GM18951 (cell line): Measurements from ENCODE around the gene GUCY1A2.

Experiments
- POLR2A ChIP-seq: IDR thresholded peaks from 4 replicates; pipeline ENCODE4 v1.6.1; 2011; ENCODE audit warnings: mild to moderate bottlenecking; ENCODE audit not compliant: insufficient read length, insufficient read depth; ENCODE audit errors: extremely low read depth
- in situ Hi-C: fragments of 300-500 bp; cut with MboI; formaldehyde crosslinking; loops from one replicate; pipeline ENCODE4 v1.12.0; 2022; ENCODE audit warnings: low sequenced_read_pairs, mixed read lengths, inconsistent platforms; ENCODE audit not compliant: unreplicated experiment

GUCY1A2 gene

DNA sequence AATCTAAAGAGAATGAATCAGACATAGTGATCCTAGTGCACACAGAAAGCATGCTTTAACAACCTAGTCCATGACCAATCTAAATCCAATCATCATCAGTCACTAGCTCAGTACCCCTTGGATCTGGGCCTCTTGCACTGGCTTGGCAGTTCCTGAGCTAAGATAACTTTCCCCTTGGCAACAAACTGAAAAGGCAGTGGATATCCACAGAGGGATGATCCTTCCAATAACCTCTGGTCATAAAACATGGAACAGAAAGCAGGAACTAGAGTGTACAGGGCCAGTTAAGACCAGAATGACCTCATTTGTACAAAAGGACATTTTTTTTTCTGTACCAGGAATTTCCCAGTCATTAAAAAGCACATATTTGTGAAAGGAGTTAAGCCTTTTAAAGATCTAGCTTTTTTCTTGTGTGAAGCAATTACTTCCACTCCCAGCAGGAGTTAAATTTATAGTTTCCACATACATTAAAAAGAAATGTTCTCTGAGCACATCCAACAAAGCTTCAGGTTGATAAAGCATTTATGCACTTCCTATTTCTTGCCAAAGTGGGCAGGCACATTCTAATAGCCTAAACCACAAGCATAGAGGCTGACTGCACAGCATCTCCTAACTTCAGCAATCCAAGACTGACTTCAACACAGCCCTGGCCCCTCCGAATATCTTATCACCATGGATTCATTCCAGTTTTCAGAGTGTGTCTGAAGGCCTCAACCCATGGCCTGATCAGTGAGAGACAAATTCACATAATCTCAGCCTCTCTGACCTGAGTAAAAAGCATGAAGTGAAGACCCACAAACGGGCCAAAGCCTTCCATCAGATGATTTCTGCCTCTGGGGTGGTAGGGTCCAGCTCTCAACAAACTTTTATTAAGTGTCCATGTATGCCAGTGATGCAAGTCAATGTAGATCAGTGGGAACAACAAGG, 29.9 kb downstream of the GUCY1A2 start:
- no peak for TF ChIP-seq POLR2A
- in situ Hi-C loops, result no loop called here

DNA sequence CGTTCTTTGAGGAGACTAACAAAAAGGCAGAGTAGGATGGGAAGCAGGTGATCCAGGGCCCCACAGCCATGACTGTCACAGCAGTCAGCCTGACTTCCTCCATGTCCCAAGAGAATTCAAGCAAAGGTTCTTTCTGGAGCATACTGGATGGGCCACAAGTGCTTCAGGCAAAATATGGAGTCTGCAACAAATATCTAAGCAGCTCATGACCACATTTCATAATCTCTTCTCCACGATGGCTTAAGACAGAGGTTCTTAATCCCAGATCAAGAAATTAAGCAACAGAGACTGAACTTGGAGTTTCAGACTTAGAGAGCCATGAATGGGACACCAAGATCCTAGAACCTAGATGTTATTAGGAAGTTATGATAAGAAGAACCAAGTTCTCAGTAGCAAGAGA, 31.6 kb downstream of the GUCY1A2 start:
- no peak for TF ChIP-seq POLR2A
- in situ Hi-C loops, result no loop called here

DNA sequence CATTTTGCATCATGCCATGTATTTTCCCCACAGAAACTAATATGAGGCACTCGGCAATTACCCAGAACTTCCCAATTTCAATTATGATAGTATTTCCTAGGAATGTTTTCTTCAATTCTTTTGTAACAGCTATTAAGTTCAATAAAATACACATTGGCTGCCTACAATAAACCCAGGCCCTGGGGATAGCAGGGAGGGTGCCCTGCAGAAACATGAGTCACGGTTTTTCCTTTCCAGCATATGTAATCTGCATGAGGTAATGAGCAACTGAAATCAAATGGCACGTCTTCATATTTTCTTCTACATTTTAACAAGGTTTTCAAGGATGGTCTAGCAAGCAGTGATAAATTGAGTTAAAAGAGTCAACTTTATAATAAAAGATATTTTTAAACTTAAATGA, 32.0 kb downstream of the GUCY1A2 start:
- TF ChIP-seq POLR2A, result no peak
- in situ Hi-C loops, result no loop called here

DNA sequence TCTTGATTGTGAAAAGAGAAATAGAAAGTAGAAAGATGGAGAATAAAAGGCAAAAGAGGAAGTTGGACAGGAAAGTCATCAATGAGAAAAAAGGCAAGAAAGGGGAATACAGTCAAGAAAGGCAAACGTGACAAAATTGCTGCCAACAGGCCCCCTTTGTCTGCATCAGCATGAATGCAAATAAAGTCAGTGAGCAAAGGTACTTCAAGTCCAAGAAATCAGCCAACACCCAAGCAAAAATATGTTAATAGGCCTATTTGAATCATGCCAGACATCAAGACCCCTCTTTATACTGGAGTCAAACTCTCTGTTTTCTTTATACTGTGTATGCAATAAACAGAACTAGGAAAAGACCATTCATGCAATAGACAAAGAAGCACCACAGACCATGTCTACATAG, 34.3 kb downstream of the GUCY1A2 start:
- no peak for TF ChIP-seq POLR2A
- in situ Hi-C loops, result no loop called here

DNA sequence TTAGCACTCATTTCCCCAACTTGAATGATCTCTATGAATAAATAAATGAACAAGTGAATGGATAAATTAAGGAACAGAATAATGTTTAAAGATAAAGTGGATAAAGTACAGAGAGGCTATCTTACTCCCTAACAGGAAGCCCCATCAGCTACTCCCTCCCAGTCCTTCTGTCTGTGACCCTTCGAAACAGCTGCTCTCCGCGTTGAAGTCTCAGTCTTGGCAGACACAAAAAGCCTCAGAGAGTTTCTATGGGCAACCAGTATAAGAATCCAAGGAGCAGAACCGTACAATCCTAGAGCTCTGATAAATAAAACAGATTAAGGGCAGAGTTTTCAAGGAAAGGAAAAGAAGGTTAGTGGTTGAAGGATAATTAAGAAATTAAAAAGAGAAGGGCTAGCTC, 35.0 kb downstream of the GUCY1A2 start:
- in situ Hi-C loops, result no loop called here

DNA sequence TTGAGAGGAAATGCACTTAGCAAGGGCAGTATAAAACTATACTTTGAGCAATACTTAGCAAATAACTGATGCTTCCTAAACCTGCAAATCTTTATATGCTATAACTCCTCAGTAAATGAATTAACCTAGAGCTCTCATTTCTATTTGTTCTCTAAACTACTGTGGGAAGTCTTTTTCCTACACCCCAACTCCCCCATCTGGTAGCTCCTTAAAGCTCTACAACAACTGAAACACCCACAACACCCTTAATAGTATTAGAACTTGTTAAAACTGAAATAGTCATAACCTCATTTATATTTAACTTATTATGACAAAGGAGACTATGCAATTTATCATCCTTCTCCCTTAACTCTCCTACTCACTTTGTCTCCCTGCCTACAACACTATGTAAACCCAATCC, 43.4 kb downstream of the GUCY1A2 start:
- in situ Hi-C loops, result no loop called here
- TF ChIP-seq POLR2A, result no peak

More for the DNA sequence above, 35.0 kb downstream of the GUCY1A2 start:
- TF ChIP-seq POLR2A, result no peak

DNA sequence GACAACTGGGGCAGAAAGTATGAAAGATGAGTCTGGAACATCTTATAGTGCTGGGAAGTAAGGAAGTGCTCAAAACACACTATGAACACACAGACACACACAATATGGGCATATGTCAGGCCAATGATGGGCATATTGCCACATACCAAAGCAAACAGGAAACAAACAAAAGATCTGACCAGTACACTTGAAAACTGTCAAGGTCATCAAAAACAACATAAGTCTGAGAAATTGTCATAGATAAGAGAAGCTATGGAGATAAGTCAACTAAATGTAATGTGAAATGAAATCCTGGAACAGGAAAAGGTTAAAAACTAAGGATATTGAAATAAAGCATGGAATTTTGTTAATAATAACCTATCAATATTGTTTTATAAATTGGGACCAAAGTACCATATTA, 46.4 kb downstream of the GUCY1A2 start:
- TF ChIP-seq POLR2A, result no peak

DNA sequence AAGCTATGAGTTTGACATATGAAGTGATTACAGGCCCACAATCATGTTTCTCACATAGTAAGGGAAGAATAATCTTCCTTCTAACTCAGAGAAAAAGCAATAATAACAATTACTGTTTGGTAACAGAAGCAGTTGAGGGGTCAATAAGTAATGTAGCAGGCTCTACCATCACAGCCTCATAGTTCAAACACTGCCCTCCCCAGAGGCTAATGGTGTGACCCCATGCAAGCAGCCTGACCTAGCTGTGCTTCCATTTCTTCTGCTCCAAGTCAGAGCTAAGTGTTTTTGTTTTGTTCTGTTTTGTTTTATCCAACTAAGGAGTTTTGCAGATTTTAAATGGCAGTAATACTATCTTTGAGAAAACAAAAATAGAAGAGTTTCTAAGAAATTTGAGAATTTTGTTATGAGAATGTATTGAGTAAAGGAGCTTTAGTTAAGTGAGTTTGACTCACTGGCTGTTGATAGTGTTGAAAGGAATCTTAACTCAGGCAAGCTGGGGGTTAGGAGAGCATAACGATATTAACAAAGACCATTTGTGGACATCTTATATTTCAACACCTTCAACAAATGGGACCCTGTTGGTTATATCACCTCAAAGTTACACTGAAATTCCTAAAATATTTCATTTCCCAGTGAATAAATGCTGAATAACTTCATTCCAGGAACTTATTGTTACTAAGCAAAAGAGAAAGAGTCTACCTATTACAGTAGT, 48.5 kb downstream of the GUCY1A2 start:
- no peak for TF ChIP-seq POLR2A
- in situ Hi-C loops, result no loop called here

More for the DNA sequence above, 46.4 kb downstream of the GUCY1A2 start:
- in situ Hi-C loops, result no loop called here

DNA sequence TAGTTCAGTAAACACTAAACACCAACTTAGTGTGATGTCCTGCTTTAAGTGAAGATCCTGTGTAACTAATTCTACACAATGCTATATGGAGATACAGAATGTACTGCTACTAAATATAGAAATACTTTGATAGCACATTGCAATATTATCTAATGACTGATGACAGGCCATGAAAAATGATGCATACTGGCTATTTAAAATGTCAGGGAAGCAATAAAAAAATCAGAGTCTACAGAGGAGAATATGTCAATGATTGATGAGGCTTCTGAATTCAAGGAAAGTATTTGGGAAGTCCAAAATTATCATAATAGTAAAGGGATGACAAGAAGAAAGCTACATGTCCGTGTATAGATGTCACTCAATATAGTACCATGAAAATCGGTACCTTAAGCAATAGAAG, 55.3 kb downstream of the GUCY1A2 start:
- in situ Hi-C loops, result no loop called here
- no peak for TF ChIP-seq POLR2A

DNA sequence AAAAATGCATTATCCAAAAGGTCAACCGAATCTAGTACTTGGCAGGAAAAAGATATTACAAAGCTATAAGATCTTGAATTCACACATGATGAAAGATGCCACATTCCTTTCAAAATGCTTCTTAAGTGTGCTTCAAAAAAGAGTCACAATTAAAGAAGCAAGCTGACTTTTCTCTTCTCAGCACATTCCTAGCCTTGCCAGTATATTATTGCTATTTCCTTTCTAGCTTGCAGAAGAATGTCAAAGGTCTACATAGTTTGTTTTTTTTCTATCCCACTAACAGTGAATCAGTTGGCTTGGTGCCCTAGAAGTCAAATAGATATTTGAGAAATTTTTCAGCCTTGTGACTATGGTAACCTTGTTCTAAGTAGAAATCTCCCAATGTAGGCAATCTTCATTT, 56.8 kb downstream of the GUCY1A2 start:
- in situ Hi-C loops, result no loop called here
- no peak for TF ChIP-seq POLR2A

DNA sequence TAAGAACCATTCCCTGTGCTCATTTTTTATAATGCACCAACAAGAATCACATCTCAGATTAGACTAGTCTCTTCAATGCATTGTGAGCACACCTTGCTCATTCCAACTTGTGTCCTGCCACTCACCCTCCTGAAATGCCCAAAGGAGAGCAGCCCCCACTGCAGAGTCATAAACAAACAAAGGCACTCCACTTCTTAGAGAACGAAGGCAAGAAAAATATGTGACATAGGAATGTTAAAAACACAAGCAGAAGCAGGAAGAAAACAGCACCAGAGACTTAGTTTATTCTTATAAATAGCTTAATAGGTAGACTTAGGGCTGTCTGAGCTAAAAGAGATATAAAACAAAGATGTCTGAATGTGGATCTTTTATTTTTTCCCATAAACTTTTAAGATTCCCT, 57.2 kb downstream of the GUCY1A2 start:
- no peak for TF ChIP-seq POLR2A

DNA sequence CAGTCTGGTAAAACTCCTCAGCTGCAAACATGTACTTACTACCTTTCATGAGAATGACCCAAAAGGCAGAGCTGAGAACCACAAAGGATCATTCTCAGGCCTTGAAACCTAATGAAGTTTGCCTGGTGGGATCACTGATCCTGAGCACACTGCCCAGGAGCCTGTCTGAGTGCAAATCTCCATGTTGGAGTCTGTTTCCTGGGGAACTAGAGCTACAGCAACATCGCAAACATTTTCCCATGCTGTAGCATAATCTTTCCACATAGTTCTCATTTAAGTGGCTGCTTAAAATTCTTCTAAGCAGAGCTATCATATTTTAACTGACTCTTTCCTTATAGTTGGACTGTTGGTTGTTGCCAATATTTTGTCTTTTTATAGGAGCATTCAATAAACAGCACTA, 58.5 kb downstream of the GUCY1A2 start:
- in situ Hi-C loops, result no loop called here
- no peak for TF ChIP-seq POLR2A

More for the DNA sequence above, 57.2 kb downstream of the GUCY1A2 start:
- in situ Hi-C loops, result no loop called here

DNA sequence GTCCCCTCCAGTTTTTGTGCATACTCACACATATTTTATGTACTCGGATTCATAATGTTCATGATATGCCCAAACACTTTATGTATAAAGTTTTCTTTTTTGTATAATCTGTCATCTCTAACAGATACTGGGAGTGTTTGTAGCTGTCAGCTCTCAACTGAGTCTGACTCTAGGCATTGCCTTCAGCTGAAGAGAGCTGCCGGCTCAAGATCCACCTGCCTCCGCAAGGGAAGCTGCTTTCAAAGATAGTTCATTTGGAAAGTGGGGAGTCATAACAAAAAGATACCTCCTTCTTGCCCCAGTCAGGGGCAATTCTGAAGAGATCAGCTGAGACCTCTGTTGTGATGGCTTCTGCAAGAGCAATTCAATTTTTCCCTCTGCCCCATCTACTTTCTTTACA, 58.9 kb downstream of the GUCY1A2 start:
- TF ChIP-seq POLR2A, result no peak
- in situ Hi-C loops, result no loop called here
